Neural progenitor cell (in vitro differentiated cells): Measurements from ENCODE around the gene SKA2. TPM values are rescaled to one million over a fixed set of nuclear protein-coding genes. Genes with fewer than 3 reads are reported as not detected.
"Not testable (repeated sequence)": the region's sequence is repeated elsewhere in the genome, so short reads cannot be mapped to it uniquely, and the experiment has no call there.

Experiments used
- DNase-seq: peaks from one replicate; pipeline ENCODE4 v3.0.0-alpha.2; 2016; ENCODE audit warnings: low spot score
- H2AFZ ChIP-seq: fragments of 200-600 bp; sonication (generic); replicated peaks from 2 replicates; pipeline ENCODE4 v1.6.1; 2016; ENCODE audit warnings: antibody characterized with exemption
- H3F3A ChIP-seq: fragments of 200-600 bp; sonication (generic); 2 replicates; pipeline ENCODE4 v1.6.1; 2016; ENCODE audit warnings: antibody characterized with exemption, low read depth
- H3K27ac ChIP-seq: fragments of 200-600 bp; sonication (generic); 2 replicates; pipeline ENCODE4 v1.5.1; 2016; ENCODE audit warnings: mild to moderate bottlenecking
- H3K27me3 ChIP-seq: fragments of 200-600 bp; sonication (generic); 2 replicates; pipeline ENCODE4 v1.6.1; 2016; ENCODE audit warnings: mild to moderate bottlenecking, moderate library complexity
- H3K36me3 ChIP-seq: fragments of 200-600 bp; sonication (generic); 2 replicates; pipeline ENCODE4 v1.5.1; 2016
- H3K4me1 ChIP-seq: fragments of 200-600 bp; sonication (generic); 2 replicates; pipeline ENCODE4 v1.6.1; 2016; ENCODE audit warnings: mixed run types
- H3K4me2 ChIP-seq: fragments of 200-600 bp; sonication (generic); 2 replicates; pipeline ENCODE4 v1.6.1; 2016
- H3K4me3 ChIP-seq: fragments of 200-600 bp; sonication (generic); 2 replicates; pipeline ENCODE4 v1.5.1; 2016
- H3K79me2 ChIP-seq: fragments of 200-600 bp; sonication (generic); 2 replicates; pipeline ENCODE4 v1.6.1; 2016; ENCODE audit warnings: low read depth
- H3K9ac ChIP-seq: fragments of 200-600 bp; sonication (generic); 2 replicates; pipeline ENCODE4 v1.6.1; 2016
- H3K9me3 ChIP-seq: fragments of 200-600 bp; sonication (generic); 2 replicates; pipeline ENCODE4 v1.5.1; 2016; ENCODE audit warnings: low read depth
- H4K20me1 ChIP-seq: fragments of 200-600 bp; sonication (generic); 2 replicates; pipeline ENCODE4 v1.6.1; 2016; ENCODE audit warnings: low read depth
- H3K27ac Mint-ChIP-seq: 3 replicates; pipeline ENCODE4 v1.8.0; 2021; ENCODE audit warnings: mixed read lengths
- H3K27me3 Mint-ChIP-seq: 2 replicates; pipeline ENCODE4 v1.8.0; 2022; ENCODE audit warnings: low read depth, mild to moderate bottlenecking, inconsistent platforms, moderate library complexity, mixed read lengths; ENCODE audit not compliant: insufficient read depth
- H3K36me3 Mint-ChIP-seq: 3 replicates; pipeline ENCODE4 v1.8.0; 2021; ENCODE audit warnings: mixed read lengths
- H3K4me1 Mint-ChIP-seq: 3 replicates; pipeline ENCODE4 v1.8.0; 2021; ENCODE audit warnings: mixed read lengths
- H3K4me3 Mint-ChIP-seq: 3 replicates; pipeline ENCODE4 v1.8.0; 2021; ENCODE audit warnings: mild to moderate bottlenecking, moderate library complexity, mixed read lengths
- H3K9me3 Mint-ChIP-seq: 3 replicates; pipeline ENCODE4 v1.8.0; 2020; ENCODE audit warnings: mixed read lengths
- EZH2 ChIP-seq: fragments of 200-600 bp; sonication (generic); IDR thresholded peaks from 2 replicates; pipeline ENCODE4 v1.6.1; 2017; ENCODE audit warnings: antibody characterized with exemption, mild to moderate bottlenecking, moderate library complexity
- EZH2phosphoT487 ChIP-seq: fragments of 200-600 bp; sonication (generic); IDR thresholded peaks from 2 replicates; pipeline ENCODE4 v1.6.1; 2017; ENCODE audit warnings: antibody characterized with exemption
- total RNA-seq: library from RNA; depleted of rRNA; stranded (reverse); fragments of >200 nt; gene quantifications from 2 replicates; pipeline ENCODE4 v1.2.3, GENCODE V29; 2015; ENCODE audit warnings: low replicate concordance
- TF ChIP-seq, protein P1 (sequence below): fragments of 200-600 bp; sonication (generic); IDR thresholded peaks from 2 replicates; pipeline ENCODE4 v1.5.1; 2017; ENCODE audit warnings: antibody characterized with exemption, mild to moderate bottlenecking

SKA2 gene
- total RNA-seq, 1 donor from 2014 or later, result 352 TPM

DNA sequence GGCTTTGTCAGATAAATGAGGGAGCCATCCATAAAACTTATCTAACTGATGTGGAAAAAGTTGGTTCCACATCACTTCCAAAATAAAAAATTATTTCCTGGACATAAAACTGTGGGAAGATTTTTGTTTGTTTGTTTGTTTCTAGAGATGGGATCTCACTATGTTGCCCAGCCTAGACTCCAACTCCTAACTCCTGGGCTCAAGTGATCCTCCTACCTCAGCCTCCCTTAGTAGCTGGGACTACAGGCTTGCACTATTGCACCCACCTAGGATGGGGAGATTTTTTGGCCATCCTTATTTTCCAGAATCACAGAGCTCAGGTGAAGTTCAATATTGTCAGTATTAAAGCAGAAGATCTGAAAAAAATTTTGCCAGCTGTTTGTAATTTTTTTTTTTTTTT is 31.0 kb upstream of the SKA2 start:
- no peak for DNase-seq
- Mint-ChIP-seq H3K4me1 (no peaks in the 10 kb centered on the region), H3K4me3 (no peak overlapping the region), H3K9me3 (no peaks in the 10 kb centered on the region), H3K36me3 (peaks cover 33% of the 10 kb centered on the region), H3K27me3 (peaks cover 4% of the 10 kb centered on the region), H3K27ac (no peak overlapping the region)
- Histone ChIP-seq H3K79me2 (no peaks in the 10 kb centered on the region), H3K4me3 (no peak overlapping the region), H3K9ac (no peak overlapping the region), H3K9me3 (no peaks in the 10 kb centered on the region), H3K27ac (no peak overlapping the region), H3K4me2 (no peak overlapping the region), H3K4me1 (no peaks in the 10 kb centered on the region), H3K36me3 (peaks cover 17% of the 10 kb centered on the region), H2AFZ (no peak overlapping the region), H4K20me1 (no peaks in the 10 kb centered on the region), H3F3A (no peaks in the 10 kb centered on the region), H3K27me3 (no peaks in the 10 kb centered on the region)
- TF ChIP-seq EZH2 (no peak), EZH2phosphoT487 (no peak)
- TF ChIP-seq, protein P1, sequence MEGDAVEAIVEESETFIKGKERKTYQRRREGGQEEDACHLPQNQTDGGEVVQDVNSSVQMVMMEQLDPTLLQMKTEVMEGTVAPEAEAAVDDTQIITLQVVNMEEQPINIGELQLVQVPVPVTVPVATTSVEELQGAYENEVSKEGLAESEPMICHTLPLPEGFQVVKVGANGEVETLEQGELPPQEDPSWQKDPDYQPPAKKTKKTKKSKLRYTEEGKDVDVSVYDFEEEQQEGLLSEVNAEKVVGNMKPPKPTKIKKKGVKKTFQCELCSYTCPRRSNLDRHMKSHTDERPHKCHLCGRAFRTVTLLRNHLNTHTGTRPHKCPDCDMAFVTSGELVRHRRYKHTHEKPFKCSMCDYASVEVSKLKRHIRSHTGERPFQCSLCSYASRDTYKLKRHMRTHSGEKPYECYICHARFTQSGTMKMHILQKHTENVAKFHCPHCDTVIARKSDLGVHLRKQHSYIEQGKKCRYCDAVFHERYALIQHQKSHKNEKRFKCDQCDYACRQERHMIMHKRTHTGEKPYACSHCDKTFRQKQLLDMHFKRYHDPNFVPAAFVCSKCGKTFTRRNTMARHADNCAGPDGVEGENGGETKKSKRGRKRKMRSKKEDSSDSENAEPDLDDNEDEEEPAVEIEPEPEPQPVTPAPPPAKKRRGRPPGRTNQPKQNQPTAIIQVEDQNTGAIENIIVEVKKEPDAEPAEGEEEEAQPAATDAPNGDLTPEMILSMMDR, result no peak

DNA sequence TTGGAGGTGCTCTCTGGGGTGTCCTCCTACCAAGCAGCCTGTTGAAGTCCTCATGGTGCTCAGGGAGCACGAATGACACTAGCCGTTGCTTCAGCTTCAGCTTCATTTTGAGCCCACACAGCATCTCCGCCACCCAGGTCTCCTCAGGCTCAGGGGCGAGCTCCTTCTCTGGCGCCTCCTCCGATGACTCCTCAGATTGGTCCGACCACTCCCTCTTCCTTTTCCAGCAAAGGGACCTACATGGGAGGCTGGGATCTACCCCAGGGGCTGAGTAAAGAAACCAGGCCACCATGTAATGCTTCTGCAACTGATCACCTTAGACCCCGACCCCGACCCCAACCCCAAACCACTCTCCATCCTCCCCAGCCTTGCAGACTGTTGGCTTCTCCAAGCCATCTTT is 26.5 kb upstream of the SKA2 start:
- no peaks in the 10 kb centered on the region for H3F3A ChIP-seq
- Mint-ChIP-seq H3K36me3 (peaks cover 26% of the 10 kb centered on the region), H3K9me3 (no peaks in the 10 kb centered on the region), H3K4me3 (no peak overlapping the region), H3K27me3 (peaks cover 4% of the 10 kb centered on the region), H3K27ac (no peak overlapping the region), H3K4me1 (no peaks in the 10 kb centered on the region)
- no peaks in the 10 kb centered on the region for H3K9me3 ChIP-seq
- H3K4me2 ChIP-seq, result no peak overlapping the region
- peaks cover 4% of the 10 kb centered on the region for H3K79me2 ChIP-seq
- H3K36me3 ChIP-seq, result peaks cover 12% of the 10 kb centered on the region
- no peaks in the 10 kb centered on the region for H4K20me1 ChIP-seq
- H3K4me1 ChIP-seq, result no peaks in the 10 kb centered on the region
- no peak overlapping the region for H3K4me3 ChIP-seq
- TF ChIP-seq EZH2phosphoT487 (no peak), EZH2 (no peak)
- TF ChIP-seq, protein P1, result no peak
- no peak overlapping the region for H2AFZ ChIP-seq
- no peak overlapping the region for H3K9ac ChIP-seq
- no peak for DNase-seq
- H3K27me3 ChIP-seq, result no peaks in the 10 kb centered on the region
- no peak overlapping the region for H3K27ac ChIP-seq

DNA sequence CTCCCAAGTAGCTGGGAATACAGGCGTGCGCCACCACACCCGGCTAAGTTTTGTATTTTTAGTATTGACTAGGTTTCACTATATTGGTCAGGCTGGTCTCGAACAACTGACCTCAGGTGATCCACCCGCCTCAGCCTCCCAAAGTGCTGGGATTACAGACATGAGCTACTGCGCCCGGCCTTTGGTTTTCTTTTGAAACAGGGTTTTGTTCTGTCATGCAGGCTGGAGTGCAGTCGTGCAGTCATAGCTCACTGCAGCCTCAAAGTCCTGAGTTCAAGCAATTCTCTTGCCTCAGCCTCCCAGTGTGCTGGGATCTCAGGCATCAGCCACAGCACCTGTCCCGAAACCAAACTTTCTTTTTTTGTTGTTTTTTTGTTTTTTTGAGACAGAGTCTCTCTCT is 25.6 kb upstream of the SKA2 start:
- no peaks in the 10 kb centered on the region for H3K4me1 Mint-ChIP-seq
- no peaks in the 10 kb centered on the region for H3K4me1 ChIP-seq
- H3K9me3 Mint-ChIP-seq, result no peaks in the 10 kb centered on the region
- no peak overlapping the region for H3K9ac ChIP-seq
- no peak overlapping the region for H3K4me3 Mint-ChIP-seq
- H3K36me3 Mint-ChIP-seq, result peaks cover 32% of the 10 kb centered on the region
- H3K27ac Mint-ChIP-seq, result no peak overlapping the region
- peaks cover 8% of the 10 kb centered on the region for H3K36me3 ChIP-seq
- TF ChIP-seq, protein P1, result no peak
- TF ChIP-seq EZH2phosphoT487 (no peak), EZH2 (no peak)
- H3F3A ChIP-seq, result no peaks in the 10 kb centered on the region
- no peak overlapping the region for H3K4me2 ChIP-seq
- peaks cover 12% of the 10 kb centered on the region for H3K79me2 ChIP-seq
- H3K9me3 ChIP-seq, result no peaks in the 10 kb centered on the region
- H4K20me1 ChIP-seq, result no peaks in the 10 kb centered on the region
- DNase-seq, result no peak
- H2AFZ ChIP-seq, result no peak overlapping the region
- no peaks in the 10 kb centered on the region for H3K27me3 ChIP-seq
- no peak overlapping the region for H3K27ac ChIP-seq
- H3K4me3 ChIP-seq, result no peak overlapping the region
- H3K27me3 Mint-ChIP-seq, result peaks cover 4% of the 10 kb centered on the region

DNA sequence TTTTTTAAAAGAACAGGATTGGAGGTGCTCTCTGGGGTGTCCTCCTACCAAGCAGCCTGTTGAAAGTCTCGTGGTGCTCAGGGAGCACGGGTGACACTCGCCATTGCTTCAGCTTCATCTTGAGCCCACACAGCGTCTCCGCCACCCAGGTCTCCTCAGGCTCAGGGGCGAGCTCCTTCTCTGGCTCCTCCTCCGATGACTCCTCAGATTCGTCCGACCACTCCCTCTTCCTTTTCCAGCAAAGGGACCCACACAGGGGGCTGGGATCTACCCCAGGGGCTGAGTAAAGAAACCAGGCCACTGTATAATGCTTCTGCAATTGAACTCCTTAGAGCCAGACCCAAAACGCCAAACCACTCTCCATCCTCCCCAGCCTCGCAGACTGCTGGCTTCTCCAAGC is 24.6 kb upstream of the SKA2 start:
- peaks cover 28% of the 10 kb centered on the region for H3K36me3 Mint-ChIP-seq

More for the DNA sequence above, 24.6 kb upstream of the SKA2 start:
- not testable (repeated sequence) for H3K27me3 Mint-ChIP-seq, H3F3A ChIP-seq, H3K4me2 ChIP-seq, H3K4me3 ChIP-seq, H3K9me3 Mint-ChIP-seq, DNase-seq, H3K4me1 Mint-ChIP-seq, H3K9ac ChIP-seq, H4K20me1 ChIP-seq, H3K36me3 ChIP-seq, H3K4me1 ChIP-seq, H3K27ac Mint-ChIP-seq, H2AFZ ChIP-seq, H3K4me3 Mint-ChIP-seq, H3K27ac ChIP-seq, H3K27me3 ChIP-seq, H3K9me3 ChIP-seq
- peaks cover 22% of the 10 kb centered on the region for H3K79me2 ChIP-seq
